Measurements from ENCODE around the gene ANKH.
A peak's percentile ranks its signal among the peaks of the same experiment; 100 is the strongest.

Gene ANKH

GRCh38 chr5:14732991-14733390 lies 138.6 kb downstream of the ANKH start:
- no peak for DNase-seq

GRCh38 chr5:14730881-14731280 lies 140.7 kb downstream of the ANKH start:
- DNase-seq = no peak

- no peak for DNase-seq
Measured at GRCh38 chr5:14730466-14730865, 141.1 kb downstream of the ANKH start.

GRCh38 chr5:14729448-14730385 lies 141.9 kb downstream of the ANKH start:
- no peak for DNase-seq

GRCh38 chr5:14728459-14728938 lies 143.1 kb downstream of the ANKH start:
- DNase-seq = no peak

- DNase-seq = no peak
Measured at GRCh38 chr5:14727928-14728458, 143.6 kb downstream of the ANKH start.

GRCh38 chr5:14727428-14727865 lies 144.1 kb downstream of the ANKH start:
- DNase-seq = peak; percentile 85

GRCh38 chr5:14726066-14726838 lies 145.3 kb downstream of the ANKH start:
- no peak for DNase-seq

- DNase-seq = no peak
Measured at GRCh38 chr5:14724633-14725032, 146.9 kb downstream of the ANKH start.

- no peak for DNase-seq
Measured at GRCh38 chr5:14723701-14724132, 147.9 kb downstream of the ANKH start.

- no peak for DNase-seq
Measured at GRCh38 chr5:14722923-14723322, 148.7 kb downstream of the ANKH start.

GRCh38 chr5:14721990-14722656 lies 149.5 kb downstream of the ANKH start:
- DNase-seq = no peak

GRCh38 chr5:14720236-14720923 lies 151.2 kb downstream of the ANKH start:
- DNase-seq = no peak

GRCh38 chr5:14718778-14719177 lies 152.8 kb downstream of the ANKH start:
- DNase-seq = no peak

GRCh38 chr5:14716755-14717752 lies 154.5 kb downstream of the ANKH start:
- no peak for DNase-seq

- no peak for DNase-seq
Measured at GRCh38 chr5:14715481-14715880, 156.1 kb downstream of the ANKH start.

GRCh38 chr5:14714706-14715105 lies 156.9 kb downstream of the ANKH start:
- DNase-seq = no peak

- DNase-seq = no peak
Measured at GRCh38 chr5:14713476-14714390, 157.8 kb downstream of the ANKH start.

GRCh38 chr5:14712666-14713065 lies 158.9 kb downstream of the ANKH start:
- no peak for DNase-seq

- DNase-seq = no peak
Measured at GRCh38 chr5:14712131-14712530, 159.4 kb downstream of the ANKH start.

Measured in CD4-positive, alpha-beta T cell treated with Interleukin-6 for 4 hours (primary cell).